ENCODE measurements around the gene RBMY1D. TPM values are rescaled to one million over a fixed set of nuclear protein-coding genes. Genes with fewer than 3 reads are reported as not detected.

Gene RBMY1D
- total and polyA plus RNA-seq, 8 donors: not detected

DNA sequence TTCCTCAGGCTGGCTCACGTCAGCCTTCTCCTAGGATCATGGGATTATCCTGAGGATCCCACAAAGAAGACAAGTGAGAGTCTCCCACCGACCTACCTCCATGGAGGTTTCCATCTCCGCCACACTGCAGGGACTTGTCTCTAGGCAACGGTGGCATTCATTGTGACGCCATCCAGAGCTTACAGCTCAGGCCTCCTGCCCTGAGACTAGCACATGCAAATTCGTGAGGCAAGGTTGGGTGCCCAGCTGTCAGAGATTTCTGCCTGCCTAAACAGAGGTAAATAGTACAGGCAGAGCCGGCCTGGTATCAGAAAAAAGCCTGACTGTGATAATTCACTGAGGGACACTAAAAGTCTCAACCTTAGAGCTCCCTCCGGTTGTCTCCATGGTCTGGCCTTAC, 58.0 kb downstream of the RBMY1D start:
- WGBS, 2 donors: 66% methylated on average over 8 of the region's 8 CpGs; no CpG with 5 or more reads in 1 of the 2 donors
- no peak for FAIRE-seq

DNA sequence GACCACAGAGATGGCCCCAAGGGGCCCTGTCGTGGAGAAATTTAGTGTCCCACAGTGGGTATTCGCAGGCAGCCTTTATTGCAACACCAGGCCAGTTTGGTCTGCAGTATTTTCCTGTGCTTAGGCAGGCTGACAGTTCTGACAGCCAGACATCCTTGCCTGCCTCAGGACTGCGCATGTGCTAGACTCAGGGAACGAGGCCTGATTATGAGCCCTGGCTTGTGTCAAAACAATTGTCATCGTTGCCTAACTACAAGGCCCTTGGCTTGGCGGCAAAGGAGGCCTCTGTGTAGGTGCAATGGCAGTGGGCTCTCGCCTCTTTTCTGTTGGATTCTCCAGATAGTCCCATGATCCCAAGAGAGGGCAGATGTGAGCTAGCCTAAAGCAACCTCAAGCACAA, 59.3 kb downstream of the RBMY1D start:
- DNase-seq (no peak), FAIRE-seq (no peak), ATAC-seq (no peak)
- Histone ChIP-seq H3K27me3 (no peaks in the 10 kb centered on the region), H3K4me3 (no peak overlapping the region), H3K27ac (no peak overlapping the region), H3K36me3 (no peaks in the 10 kb centered on the region), H3K9me3 (no peaks in the 10 kb centered on the region), H3K4me1 (no peaks in the 10 kb centered on the region)
- intact Hi-C loops (cut with DNase I): no loop called here
- 71% methylated on average over 7 of the region's 7 CpGs; no CpG with 5 or more reads in 1 of the 2 donors for WGBS, 2 donors
- TF ChIP-seq, protein P1, sequence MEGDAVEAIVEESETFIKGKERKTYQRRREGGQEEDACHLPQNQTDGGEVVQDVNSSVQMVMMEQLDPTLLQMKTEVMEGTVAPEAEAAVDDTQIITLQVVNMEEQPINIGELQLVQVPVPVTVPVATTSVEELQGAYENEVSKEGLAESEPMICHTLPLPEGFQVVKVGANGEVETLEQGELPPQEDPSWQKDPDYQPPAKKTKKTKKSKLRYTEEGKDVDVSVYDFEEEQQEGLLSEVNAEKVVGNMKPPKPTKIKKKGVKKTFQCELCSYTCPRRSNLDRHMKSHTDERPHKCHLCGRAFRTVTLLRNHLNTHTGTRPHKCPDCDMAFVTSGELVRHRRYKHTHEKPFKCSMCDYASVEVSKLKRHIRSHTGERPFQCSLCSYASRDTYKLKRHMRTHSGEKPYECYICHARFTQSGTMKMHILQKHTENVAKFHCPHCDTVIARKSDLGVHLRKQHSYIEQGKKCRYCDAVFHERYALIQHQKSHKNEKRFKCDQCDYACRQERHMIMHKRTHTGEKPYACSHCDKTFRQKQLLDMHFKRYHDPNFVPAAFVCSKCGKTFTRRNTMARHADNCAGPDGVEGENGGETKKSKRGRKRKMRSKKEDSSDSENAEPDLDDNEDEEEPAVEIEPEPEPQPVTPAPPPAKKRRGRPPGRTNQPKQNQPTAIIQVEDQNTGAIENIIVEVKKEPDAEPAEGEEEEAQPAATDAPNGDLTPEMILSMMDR (IDR thresholded peaks at IDR 0.05): no peak

More for the DNA sequence above, 58.0 kb downstream of the RBMY1D start:
- H3K9me3 ChIP-seq: no peaks in the 10 kb centered on the region
- no peak overlapping the region for H3K4me3 ChIP-seq
- ATAC-seq: no peak
- TF ChIP-seq, protein P1 (IDR thresholded peaks at IDR 0.05): no peak
- no peak for DNase-seq
- intact Hi-C loops (cut with DNase I): no loop called here
- H3K27me3 ChIP-seq: no peaks in the 10 kb centered on the region
- H3K4me1 ChIP-seq: no peaks in the 10 kb centered on the region
- H3K27ac ChIP-seq: no peak overlapping the region
- no peaks in the 10 kb centered on the region for H3K36me3 ChIP-seq

Other genes with a start within 250 kb of the RBMY1D start
- not detected for gene RBMY1E, start 23.5 kb upstream of the RBMY1D start, total RNA-seq
- gene RBMY1E, start 23.5 kb upstream of the RBMY1D start, polyA plus RNA-seq: not detected